GM12801 (cell line): ENCODE results near the gene WDHD1.

Experiments used
- TF ChIP-seq, protein P1 (sequence below): IDR thresholded peaks from one replicate; pipeline ENCODE4 v1.5.1; 2011; ENCODE audit warnings: control low read depth; ENCODE audit not compliant: insufficient read length; ENCODE audit errors: extremely low read depth

Gene WDHD1

DNA sequence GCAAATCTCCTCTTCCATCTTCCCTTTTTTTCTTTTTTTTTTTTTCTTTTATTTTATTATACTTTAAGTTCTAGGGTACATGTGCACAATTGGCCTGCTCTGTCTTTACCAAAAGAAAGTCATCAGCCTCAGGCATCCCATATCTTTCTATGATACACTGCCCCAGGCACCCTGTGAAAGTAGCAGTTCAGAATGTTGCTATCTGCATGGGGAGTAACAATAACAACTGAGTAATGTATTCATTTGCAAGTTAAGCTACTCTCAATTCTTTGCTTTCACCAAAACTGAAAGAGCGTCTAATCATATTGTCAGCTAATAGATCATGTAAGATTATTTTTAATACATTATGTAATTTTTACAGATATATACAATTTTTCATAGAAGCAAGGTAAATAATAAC is 110.8 kb downstream of the WDHD1 start:
- TF ChIP-seq, protein P1, sequence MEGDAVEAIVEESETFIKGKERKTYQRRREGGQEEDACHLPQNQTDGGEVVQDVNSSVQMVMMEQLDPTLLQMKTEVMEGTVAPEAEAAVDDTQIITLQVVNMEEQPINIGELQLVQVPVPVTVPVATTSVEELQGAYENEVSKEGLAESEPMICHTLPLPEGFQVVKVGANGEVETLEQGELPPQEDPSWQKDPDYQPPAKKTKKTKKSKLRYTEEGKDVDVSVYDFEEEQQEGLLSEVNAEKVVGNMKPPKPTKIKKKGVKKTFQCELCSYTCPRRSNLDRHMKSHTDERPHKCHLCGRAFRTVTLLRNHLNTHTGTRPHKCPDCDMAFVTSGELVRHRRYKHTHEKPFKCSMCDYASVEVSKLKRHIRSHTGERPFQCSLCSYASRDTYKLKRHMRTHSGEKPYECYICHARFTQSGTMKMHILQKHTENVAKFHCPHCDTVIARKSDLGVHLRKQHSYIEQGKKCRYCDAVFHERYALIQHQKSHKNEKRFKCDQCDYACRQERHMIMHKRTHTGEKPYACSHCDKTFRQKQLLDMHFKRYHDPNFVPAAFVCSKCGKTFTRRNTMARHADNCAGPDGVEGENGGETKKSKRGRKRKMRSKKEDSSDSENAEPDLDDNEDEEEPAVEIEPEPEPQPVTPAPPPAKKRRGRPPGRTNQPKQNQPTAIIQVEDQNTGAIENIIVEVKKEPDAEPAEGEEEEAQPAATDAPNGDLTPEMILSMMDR, result no peak

DNA sequence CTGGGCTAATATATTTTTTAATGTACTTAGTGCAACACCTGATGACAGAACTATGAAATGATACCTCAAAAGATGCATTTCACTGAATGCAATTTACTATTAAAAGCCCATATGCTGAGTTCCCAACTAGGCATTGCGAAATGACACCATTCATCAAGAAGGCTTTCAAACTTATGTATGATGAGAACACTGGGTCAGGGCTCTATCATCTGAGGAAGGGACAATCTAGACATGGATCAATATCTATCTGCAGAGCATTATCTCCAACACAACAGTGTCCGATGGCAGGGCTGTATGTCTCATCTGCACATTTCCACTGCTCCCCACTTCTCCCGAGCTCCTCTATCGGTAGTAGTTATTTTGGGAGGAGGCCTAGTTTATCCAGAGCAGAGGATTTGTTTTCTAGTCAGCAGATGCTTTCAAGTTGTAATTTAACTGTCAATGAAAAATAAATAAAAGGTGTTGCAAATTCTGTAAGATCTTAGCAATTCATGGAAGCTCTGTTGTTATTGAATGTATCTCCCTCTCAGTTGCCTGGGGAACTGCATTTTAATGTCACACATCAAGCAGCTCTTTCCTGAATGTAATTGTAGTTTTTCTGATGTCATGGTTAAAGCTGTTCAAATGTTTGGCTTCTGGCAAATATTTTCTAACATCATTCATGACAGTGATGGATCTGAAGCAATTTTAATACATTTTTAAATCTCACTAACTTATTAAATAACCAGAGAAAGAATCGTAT is 116.9 kb downstream of the WDHD1 start:
- TF ChIP-seq, protein P1, result no peak

DNA sequence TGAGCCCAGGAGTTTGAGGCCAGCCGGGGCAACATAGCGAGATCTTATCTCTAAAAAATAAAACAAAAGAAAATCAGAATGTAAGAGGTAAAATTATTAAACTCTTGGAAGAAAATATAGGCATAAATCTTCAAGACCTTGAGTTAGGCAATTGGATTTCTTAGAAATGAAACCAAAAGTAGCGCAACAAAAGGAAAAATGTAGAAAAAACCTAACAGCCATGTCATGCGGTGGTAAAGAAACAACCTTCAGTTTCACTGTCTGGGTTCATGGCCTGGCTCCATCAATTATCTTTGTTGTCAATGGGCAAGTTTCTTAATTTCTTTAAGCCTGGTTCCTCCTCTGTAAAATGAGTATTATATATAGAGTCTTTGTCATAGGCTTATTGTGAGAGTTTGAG is 118.7 kb downstream of the WDHD1 start:
- TF ChIP-seq, protein P1, result no peak

DNA sequence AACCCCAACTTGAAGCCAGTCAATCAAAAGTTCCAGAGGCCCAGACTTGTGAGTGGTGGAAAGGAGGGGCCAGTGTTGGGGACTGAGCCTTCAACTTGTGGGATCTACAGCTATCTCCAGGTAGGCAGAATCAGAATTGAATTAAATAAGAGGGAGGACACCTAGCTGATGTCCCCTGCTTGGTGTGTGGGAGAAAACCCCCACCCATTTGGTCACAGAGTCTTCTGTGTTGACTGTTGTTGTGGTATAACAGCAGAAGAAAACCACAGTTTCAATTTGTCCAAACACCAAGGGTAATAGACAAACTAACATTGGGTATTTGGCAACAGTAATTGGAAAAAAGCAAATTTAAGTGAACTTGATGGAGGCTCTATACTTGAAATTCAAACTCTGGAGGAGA is 120.8 kb downstream of the WDHD1 start:
- TF ChIP-seq, protein P1, result no peak

DNA sequence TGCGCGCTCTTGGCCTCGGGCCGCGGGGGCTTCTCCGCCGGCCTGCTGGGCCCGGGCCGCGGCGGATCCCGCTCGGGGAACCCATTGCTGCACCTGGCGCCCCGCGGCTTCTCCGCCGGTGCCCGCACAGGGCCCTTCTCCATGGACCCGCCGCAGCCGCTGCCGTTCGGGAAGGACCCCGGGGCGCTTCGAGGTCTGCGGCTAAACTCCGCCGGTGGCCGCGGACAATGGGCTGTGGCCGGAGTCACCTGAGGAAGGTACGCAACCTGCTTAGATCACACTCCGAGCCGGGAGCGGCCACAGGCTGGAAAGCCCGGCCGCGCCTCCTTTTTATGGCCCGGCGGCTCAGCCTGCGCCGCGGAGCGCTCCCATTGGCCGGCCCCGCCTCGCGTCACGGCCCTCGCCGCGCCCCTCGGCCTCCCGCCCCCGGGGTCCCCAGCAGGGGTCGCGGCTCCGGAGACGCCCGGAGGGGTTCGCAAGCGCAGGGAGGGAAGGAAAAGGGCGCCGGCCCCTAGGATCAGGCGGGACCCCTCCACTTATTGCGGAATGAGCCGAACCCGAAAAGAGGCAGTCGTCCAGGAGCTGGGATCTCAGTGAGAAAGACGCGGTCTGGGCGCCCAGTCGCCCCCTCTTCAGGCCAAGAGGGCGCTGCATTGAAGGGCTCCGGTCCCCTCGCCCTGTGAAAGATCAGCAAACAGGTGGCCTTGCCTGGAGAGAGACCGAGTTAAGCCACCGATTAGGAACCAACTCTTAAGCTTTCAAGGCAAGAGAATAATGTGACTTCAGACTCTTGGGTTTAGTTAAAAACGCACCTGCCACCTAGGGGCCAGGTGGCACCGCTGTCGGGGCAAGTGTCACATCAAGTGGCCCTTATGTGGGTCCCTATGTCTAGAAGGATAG is 124.1 kb downstream of the WDHD1 start, which contains the start of gene GCH1:
Gene GCH1 (minus strand): TSS at position 306 of the 900 bp plus-strand sequence. CDS start 163 bp downstream, at position 143.
- TF ChIP-seq, protein P1, result no peak

DNA sequence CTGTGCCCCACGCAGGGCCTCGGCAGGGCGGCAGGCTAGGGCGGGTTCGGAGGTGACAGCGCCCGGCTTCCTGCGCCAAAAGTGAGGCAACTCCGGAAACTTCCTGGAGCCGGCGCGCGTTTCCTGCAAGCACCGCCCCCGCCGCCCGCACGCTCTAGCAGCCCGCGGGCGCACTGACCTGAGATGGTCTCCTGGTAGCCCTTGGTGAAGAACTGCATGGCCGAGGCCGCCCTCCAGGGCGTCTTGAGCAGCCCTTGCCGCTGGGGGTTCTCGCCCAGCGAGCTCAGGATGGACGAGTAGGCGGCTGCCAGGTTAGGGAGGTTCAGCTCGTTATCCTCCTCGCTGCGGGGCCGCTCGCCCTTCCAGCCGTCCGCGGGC is 124.8 kb downstream of the WDHD1 start:
- TF ChIP-seq, protein P1, result no peak

DNA sequence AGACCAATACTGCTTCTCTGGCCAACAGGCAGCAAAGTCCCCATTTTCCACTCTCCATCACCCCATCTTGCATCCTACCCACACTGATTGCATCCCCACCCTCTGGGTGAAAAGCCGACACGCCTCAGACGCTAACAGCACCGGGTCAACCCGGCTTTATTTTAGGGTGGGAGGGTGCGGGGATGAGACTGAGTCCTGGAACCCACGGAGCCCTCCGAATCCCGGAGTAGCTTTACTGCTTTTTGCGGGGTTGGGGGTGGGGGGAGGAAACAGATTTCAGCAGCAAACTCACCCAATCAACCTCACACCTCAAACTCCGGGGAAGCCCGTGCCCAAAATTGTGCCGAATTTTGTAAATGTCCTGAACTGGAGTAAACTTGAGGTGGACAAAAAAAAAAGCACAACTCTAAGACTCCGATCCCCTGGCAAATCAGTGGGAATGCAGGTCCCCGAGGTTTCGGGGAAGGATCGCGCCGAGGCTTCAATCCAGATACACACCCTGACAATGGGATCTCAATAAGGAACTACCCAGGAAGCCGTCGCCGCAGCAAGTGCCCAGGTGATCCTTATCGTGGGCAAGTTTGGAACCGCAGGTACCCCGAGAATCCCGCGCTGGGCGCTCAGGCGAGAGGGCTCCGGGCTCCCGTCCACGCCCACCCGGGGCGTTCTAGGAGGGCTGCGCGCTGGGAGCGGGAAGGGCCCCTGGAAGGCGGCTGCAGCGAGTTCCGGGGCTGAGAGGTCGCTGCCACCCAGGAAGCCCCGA is 125.3 kb downstream of the WDHD1 start:
- TF ChIP-seq, protein P1, result no peak
